ENCODE results near the gene REST.

Gene REST

GRCh38 chr4:56940971-56941370 lies 33.3 kb downstream of the REST start:
- H3K4me3 ChIP-seq (ENCODE audit: low read depth, low read length) = no peak overlapping the region
- TF ChIP-seq CTCF (IDR thresholded peaks at IDR 0.05; ENCODE audit: borderline replicate concordance, insufficient read depth, low read depth, low read length) = no peak

GRCh38 chr4:56941403-56941802 lies 33.7 kb downstream of the REST start:
- TF ChIP-seq CTCF (IDR thresholded peaks at IDR 0.05; ENCODE audit: borderline replicate concordance, insufficient read depth, low read depth, low read length) = no peak
- no peak overlapping the region for H3K4me3 ChIP-seq (ENCODE audit: low read depth, low read length)

GRCh38 chr4:56953680-56954520 lies 46.2 kb downstream of the REST start:
- TF ChIP-seq CTCF (IDR thresholded peaks at IDR 0.05; ENCODE audit: borderline replicate concordance, insufficient read depth, low read depth, low read length) = no peak
- no peak overlapping the region for H3K4me3 ChIP-seq (ENCODE audit: low read depth, low read length)

GRCh38 chr4:56958111-56958517 lies 50.4 kb downstream of the REST start:
- H3K4me3 ChIP-seq (ENCODE audit: low read depth, low read length) = no peak overlapping the region
- TF ChIP-seq CTCF (IDR thresholded peaks at IDR 0.05; ENCODE audit: borderline replicate concordance, insufficient read depth, low read depth, low read length) = no peak

- H3K4me3 ChIP-seq (ENCODE audit: low read depth, low read length) = no peak overlapping the region
- TF ChIP-seq CTCF (IDR thresholded peaks at IDR 0.05; ENCODE audit: borderline replicate concordance, insufficient read depth, low read depth, low read length) = no peak
Observed at GRCh38 chr4:56959100-56959499, 51.4 kb downstream of the REST start.

- H3K4me3 ChIP-seq (ENCODE audit: low read depth, low read length) = no peak overlapping the region
- no peak for TF ChIP-seq CTCF (IDR thresholded peaks at IDR 0.05; ENCODE audit: borderline replicate concordance, insufficient read depth, low read depth, low read length)
Observed at GRCh38 chr4:56961107-56961500, 53.4 kb downstream of the REST start.

- H3K4me3 ChIP-seq (ENCODE audit: low read depth, low read length) = no peak overlapping the region
- TF ChIP-seq CTCF (IDR thresholded peaks at IDR 0.05; ENCODE audit: borderline replicate concordance, insufficient read depth, low read depth, low read length) = no peak
Observed at GRCh38 chr4:56971383-56971782, 63.7 kb downstream of the REST start.

Data from GM12875 (cell line).